HEK293 (cell line): Measurements from ENCODE around the gene MAPKAPK3.

Source experiments
- CTCF ChIA-PET: fragments of 350-600 bp; formaldehyde crosslinking; extraction: SDS; loops from one replicate; lab custom pipeline; 2021; ENCODE audit warnings: antibody characterized with exemption; lab: Yijun Ruan, JAX
- POLR2A ChIA-PET: fragments of 300-600 bp; formaldehyde crosslinking; extraction: SDS; loops from one replicate; lab custom pipeline; 2020; ENCODE audit warnings: antibody characterized with exemption, inconsistent platforms; lab: Yijun Ruan, JAX
- H3K27ac ChIP-seq: fragments of 200-500 bp; sonication (Bioruptor generic); 2 replicates; pipeline ENCODE4 v1.5.1; 2014; ENCODE audit warnings: low read depth, low read length, control low read depth, inconsistent platforms; ENCODE audit errors: extremely low read depth
- H3K36me3 ChIP-seq, 2 experiments: fragments of 200-500 bp in 1 of 2; sonication (Bioruptor generic) in 1 of 2; 1 replicate in 1 of 2; 2 replicates in 1 of 2; pipeline ENCODE4 v1.5.1; 2014 to 2017; ENCODE audit warnings: inconsistent platforms in 2 of 2, low read length in 2 of 2; ENCODE audit not compliant: control insufficient read depth in 2 of 2, insufficient read depth in 1 of 2
- H3K4me1 ChIP-seq: fragments of 200-500 bp; sonication (Bioruptor generic); 2 replicates; pipeline ENCODE4 v1.5.1; 2014; ENCODE audit warnings: mild to moderate bottlenecking, low read length, inconsistent platforms; ENCODE audit not compliant: control insufficient read depth, insufficient read depth
- H3K4me3 ChIP-seq: 2 replicates; pipeline ENCODE4 v1.5.1; 2011; ENCODE audit warnings: low read depth, mild to moderate bottlenecking, control low read depth, low read length, moderate library complexity
- H3K9me3 ChIP-seq: fragments of 200-500 bp; sonication (Bioruptor generic); 2 replicates; pipeline ENCODE4 v1.5.1; 2014; ENCODE audit warnings: low read depth, low read length, inconsistent platforms; ENCODE audit not compliant: control insufficient read depth, insufficient read depth
- GLIS2 ChIP-seq: fragments of 450-650 bp; formaldehyde crosslinking; IDR thresholded peaks from 2 replicates; pipeline ENCODE4 v1.5.1; 2016; ENCODE audit warnings: missing biosample characterization, missing genetic modification characterization
- HOXD13 ChIP-seq: sonication (generic); formaldehyde crosslinking; IDR thresholded peaks from 2 replicates; pipeline ENCODE4 v1.8.0; 2022; ENCODE audit warnings: missing genetic modification reagents, borderline replicate concordance
- IKZF3 ChIP-seq: fragments of 450-650 bp; IDR thresholded peaks from 2 replicates; pipeline ENCODE4 v1.5.0; 2018; ENCODE audit warnings: missing biosample characterization, mild to moderate bottlenecking, missing genetic modification characterization, moderate library complexity
- MYNN ChIP-seq: fragments of 450-650 bp; formaldehyde crosslinking; IDR thresholded peaks from 2 replicates; pipeline ENCODE4 v1.5.1; 2016; ENCODE audit warnings: missing biosample characterization, missing genetic modification characterization, borderline replicate concordance
- REPIN1 ChIP-seq: fragments of 450-650 bp; formaldehyde crosslinking; IDR thresholded peaks from 2 replicates; pipeline ENCODE4 v1.5.1; 2017; ENCODE audit warnings: missing biosample characterization, missing genetic modification characterization, low read depth
- SETDB1 ChIP-seq: IDR thresholded peaks from one replicate; pipeline ENCODE4 v1.6.1; 2017; ENCODE audit warnings: mild to moderate bottlenecking, low read length, moderate library complexity, mixed read lengths; ENCODE audit not compliant: insufficient read length
- SP3 ChIP-seq: fragments of 450-650 bp; formaldehyde crosslinking; IDR thresholded peaks from 2 replicates; pipeline ENCODE4 v1.5.1; 2016; ENCODE audit warnings: missing biosample characterization, missing genetic modification characterization
- ZBTB48 ChIP-seq: fragments of 450-650 bp; formaldehyde crosslinking; IDR thresholded peaks from 2 replicates; pipeline ENCODE4 v1.5.1; 2016; ENCODE audit warnings: missing biosample characterization, missing genetic modification characterization
- ZIC2 ChIP-seq: fragments of 450-650 bp; formaldehyde crosslinking; IDR thresholded peaks from 2 replicates; pipeline ENCODE4 v1.5.1; 2016; ENCODE audit warnings: missing biosample characterization, missing genetic modification characterization
- ZNF140 ChIP-seq: fragments of 450-650 bp; formaldehyde crosslinking; IDR thresholded peaks from 2 replicates; pipeline ENCODE4 v1.5.1; 2016; ENCODE audit warnings: missing biosample characterization, missing genetic modification characterization
- ZNF19 ChIP-seq: fragments of 450-650 bp; formaldehyde crosslinking; IDR thresholded peaks from 2 replicates; pipeline ENCODE4; 2016; ENCODE audit warnings: missing biosample characterization, missing genetic modification characterization, low read depth
- ZNF335 ChIP-seq: fragments of 450-650 bp; formaldehyde crosslinking; conservative IDR thresholded peaks from 2 replicates; pipeline ENCODE4 v1.5.1; 2016; ENCODE audit warnings: missing biosample characterization, missing genetic modification characterization
- ZNF544 ChIP-seq: fragments of 450-650 bp; formaldehyde crosslinking; IDR thresholded peaks from 2 replicates; pipeline ENCODE4 v1.5.0; 2017; ENCODE audit warnings: missing biosample characterization, missing genetic modification characterization
- ZNF76 ChIP-seq: fragments of 450-650 bp; formaldehyde crosslinking; IDR thresholded peaks from 2 replicates; pipeline ENCODE4; 2016; ENCODE audit warnings: low read depth, missing biosample characterization, missing genetic modification characterization, borderline replicate concordance
- ZXDB ChIP-seq: fragments of 450-650 bp; formaldehyde crosslinking; IDR thresholded peaks from 2 replicates; pipeline ENCODE4 v1.5.1; 2016; ENCODE audit warnings: missing biosample characterization, missing genetic modification characterization
- TF ChIP-seq, protein P1 (sequence below): fragments of 450-650 bp; formaldehyde crosslinking; IDR thresholded peaks from 2 replicates; pipeline ENCODE4 v1.5.1; 2017; ENCODE audit warnings: missing biosample characterization, missing genetic modification characterization
- TF ChIP-seq, protein P2 (sequence below): fragments of 450-650 bp; formaldehyde crosslinking; IDR thresholded peaks from 2 replicates; pipeline ENCODE4 v1.5.1; 2016; ENCODE audit warnings: missing biosample characterization, missing genetic modification characterization
- TF ChIP-seq, protein P3 (sequence below): fragments of 450-650 bp; formaldehyde crosslinking; IDR thresholded peaks from 2 replicates; pipeline ENCODE4 v1.5.1; 2016; ENCODE audit warnings: missing biosample characterization, missing genetic modification characterization
- TF ChIP-seq, protein P4 (sequence below): fragments of 450-650 bp; formaldehyde crosslinking; IDR thresholded peaks from 2 replicates; pipeline ENCODE4 v1.5.1; 2016; ENCODE audit warnings: missing biosample characterization, missing genetic modification characterization
- TF ChIP-seq, protein P5 (sequence below): fragments of 450-650 bp; formaldehyde crosslinking; IDR thresholded peaks from 2 replicates; pipeline ENCODE4 v1.5.0; 2017; ENCODE audit warnings: missing biosample characterization, missing genetic modification characterization, borderline replicate concordance
- TF ChIP-seq, protein P6 (sequence below): fragments of 450-650 bp; formaldehyde crosslinking; IDR thresholded peaks from 2 replicates; pipeline ENCODE4 v1.5.1; 2016; ENCODE audit warnings: missing biosample characterization, missing genetic modification characterization
- TF ChIP-seq, protein P7 (sequence below): fragments of 450-650 bp; formaldehyde crosslinking; IDR thresholded peaks from 2 replicates; pipeline ENCODE4 v1.5.1; 2016; ENCODE audit warnings: missing biosample characterization, missing genetic modification characterization

The MAPKAPK3 gene

DNA sequence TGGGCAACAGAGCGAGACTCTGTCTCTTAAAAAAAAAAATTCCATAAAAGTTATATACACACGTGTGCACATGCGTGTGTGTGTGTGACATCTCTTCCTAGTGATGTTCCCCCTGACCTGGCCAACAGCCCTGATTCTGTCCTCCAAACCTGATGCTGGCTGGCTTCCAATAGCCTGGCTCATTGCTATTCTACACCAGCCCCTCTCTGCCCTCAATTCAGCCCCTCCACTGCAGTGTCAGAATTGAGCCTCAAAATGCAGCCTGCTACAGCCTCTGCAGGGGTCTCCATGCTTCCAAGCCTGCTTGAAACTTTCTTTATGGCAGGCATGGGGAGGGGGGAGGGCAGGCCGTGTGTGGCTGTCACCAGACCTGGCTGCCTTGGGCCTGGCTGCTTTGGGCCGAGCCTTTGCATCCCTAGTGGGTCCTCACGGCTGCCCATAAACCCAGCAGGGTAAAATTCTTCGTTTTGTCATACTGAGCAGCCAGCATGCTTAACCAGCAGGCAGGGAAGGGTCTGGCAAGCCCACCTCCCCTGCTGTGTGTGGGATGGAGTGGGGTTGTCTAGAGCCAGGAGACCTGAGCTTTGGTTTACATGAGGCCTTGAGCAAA, 35.1 kb downstream of the MAPKAPK3 start:
- TF ChIP-seq ZIC2 (tag by site-specific recombination) (peak; percentile 94), ZNF76 (tag by site-specific recombination) (no peak)
- no peak overlapping the region for H3K4me3 ChIP-seq
- no peaks in the 10 kb centered on the region for H3K4me1 ChIP-seq
- H3K9me3 ChIP-seq, result no peaks in the 10 kb centered on the region
- peaks cover 0 to 16% of the 10 kb centered on the region in 2 experiments; a peak in 1 of 3 replicates for H3K36me3 ChIP-seq
- ChIA-PET POLR2A (interaction anchor here (1.2 kb wide), 1 partner anchor 40 kb away, joined by 3 read pairs; the partner anchor contains the start of gene CISH), CTCF (interaction anchor here (0.6 to 5.0 kb wide), 14 partner anchors 9 to 972 kb away, joined by 3 to 61 read pairs (median 6); partner anchors contain the start of gene MAPKAPK3)
- no peak overlapping the region for H3K27ac ChIP-seq

DNA sequence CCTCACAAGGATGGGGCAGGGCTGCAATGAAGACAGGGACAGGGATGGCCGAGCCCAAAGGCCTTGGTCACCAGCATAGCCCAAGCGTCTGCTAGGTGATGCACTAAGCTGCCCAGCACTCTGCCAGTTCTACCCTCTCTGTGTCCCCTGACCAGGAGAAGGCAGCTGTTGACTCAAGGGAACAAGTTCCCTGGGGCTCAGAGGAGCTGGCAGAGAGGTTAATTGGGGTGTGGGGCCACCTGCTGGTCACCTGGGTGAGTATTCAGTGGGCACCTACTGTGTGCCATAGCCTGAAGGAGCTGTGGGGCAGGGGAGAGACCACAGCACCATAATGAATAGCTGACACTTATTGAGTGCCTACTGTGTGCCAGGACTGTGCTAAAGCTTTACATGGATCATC, 35.8 kb downstream of the MAPKAPK3 start:
- H3K9me3 ChIP-seq, result no peaks in the 10 kb centered on the region
- ChIA-PET CTCF (interaction anchor here (0.6 to 5.0 kb wide), 17 partner anchors 10 to 972 kb away, joined by 3 to 61 read pairs (median 5); partner anchors contain the start of gene MAPKAPK3), POLR2A (interaction anchor here (0.5 to 1.4 kb wide), 3 partner anchors 37 to 215 kb away, joined by 3 to 4 read pairs (median 3); partner anchors contain the start of gene CISH)
- no peak overlapping the region for H3K4me3 ChIP-seq
- peaks cover 0 to 9% of the 10 kb centered on the region in 2 experiments; a peak in 1 of 3 replicates for H3K36me3 ChIP-seq
- H3K27ac ChIP-seq, result no peak overlapping the region
- no peaks in the 10 kb centered on the region for H3K4me1 ChIP-seq
- TF ChIP-seq IKZF3 (no peak), REPIN1 (tag by site-specific recombination) (no peak), ZNF140 (tag by site-specific recombination) (no peak), ZBTB48 (peak; percentile 58; the same call in 1 of the 2 replicates), GLIS2 (tag by site-specific recombination) (no peak), SETDB1 (no peak), ZNF544 (tag by site-specific recombination) (no peak), MYNN (tag by site-specific recombination) (no peak), ZXDB (tag by site-specific recombination) (no peak), ZNF335 (tag by site-specific recombination) (no peak), HOXD13 (no peak), SP3 (tag by site-specific recombination) (no peak), ZNF19 (tag by site-specific recombination) (no peak)
- TF ChIP-seq, protein P1, sequence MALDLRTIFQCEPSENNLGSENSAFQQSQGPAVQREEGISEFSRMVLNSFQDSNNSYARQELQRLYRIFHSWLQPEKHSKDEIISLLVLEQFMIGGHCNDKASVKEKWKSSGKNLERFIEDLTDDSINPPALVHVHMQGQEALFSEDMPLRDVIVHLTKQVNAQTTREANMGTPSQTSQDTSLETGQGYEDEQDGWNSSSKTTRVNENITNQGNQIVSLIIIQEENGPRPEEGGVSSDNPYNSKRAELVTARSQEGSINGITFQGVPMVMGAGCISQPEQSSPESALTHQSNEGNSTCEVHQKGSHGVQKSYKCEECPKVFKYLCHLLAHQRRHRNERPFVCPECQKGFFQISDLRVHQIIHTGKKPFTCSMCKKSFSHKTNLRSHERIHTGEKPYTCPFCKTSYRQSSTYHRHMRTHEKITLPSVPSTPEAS (tag by site-specific recombination), result no peak
- TF ChIP-seq, protein P2, sequence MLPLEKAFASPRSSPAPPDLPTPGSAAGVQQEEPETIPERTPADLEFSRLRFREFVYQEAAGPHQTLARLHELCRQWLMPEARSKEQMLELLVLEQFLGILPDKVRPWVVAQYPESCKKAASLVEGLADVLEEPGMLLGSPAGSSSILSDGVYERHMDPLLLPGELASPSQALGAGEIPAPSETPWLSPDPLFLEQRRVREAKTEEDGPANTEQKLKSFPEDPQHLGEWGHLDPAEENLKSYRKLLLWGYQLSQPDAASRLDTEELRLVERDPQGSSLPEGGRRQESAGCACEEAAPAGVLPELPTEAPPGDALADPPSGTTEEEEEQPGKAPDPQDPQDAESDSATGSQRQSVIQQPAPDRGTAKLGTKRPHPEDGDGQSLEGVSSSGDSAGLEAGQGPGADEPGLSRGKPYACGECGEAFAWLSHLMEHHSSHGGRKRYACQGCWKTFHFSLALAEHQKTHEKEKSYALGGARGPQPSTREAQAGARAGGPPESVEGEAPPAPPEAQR (tag by site-specific recombination), result no peak
- TF ChIP-seq, protein P3, sequence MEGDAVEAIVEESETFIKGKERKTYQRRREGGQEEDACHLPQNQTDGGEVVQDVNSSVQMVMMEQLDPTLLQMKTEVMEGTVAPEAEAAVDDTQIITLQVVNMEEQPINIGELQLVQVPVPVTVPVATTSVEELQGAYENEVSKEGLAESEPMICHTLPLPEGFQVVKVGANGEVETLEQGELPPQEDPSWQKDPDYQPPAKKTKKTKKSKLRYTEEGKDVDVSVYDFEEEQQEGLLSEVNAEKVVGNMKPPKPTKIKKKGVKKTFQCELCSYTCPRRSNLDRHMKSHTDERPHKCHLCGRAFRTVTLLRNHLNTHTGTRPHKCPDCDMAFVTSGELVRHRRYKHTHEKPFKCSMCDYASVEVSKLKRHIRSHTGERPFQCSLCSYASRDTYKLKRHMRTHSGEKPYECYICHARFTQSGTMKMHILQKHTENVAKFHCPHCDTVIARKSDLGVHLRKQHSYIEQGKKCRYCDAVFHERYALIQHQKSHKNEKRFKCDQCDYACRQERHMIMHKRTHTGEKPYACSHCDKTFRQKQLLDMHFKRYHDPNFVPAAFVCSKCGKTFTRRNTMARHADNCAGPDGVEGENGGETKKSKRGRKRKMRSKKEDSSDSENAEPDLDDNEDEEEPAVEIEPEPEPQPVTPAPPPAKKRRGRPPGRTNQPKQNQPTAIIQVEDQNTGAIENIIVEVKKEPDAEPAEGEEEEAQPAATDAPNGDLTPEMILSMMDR (tag by site-specific recombination), result peak; percentile 42; the same call in 1 of the 2 replicates
- TF ChIP-seq, protein P4, sequence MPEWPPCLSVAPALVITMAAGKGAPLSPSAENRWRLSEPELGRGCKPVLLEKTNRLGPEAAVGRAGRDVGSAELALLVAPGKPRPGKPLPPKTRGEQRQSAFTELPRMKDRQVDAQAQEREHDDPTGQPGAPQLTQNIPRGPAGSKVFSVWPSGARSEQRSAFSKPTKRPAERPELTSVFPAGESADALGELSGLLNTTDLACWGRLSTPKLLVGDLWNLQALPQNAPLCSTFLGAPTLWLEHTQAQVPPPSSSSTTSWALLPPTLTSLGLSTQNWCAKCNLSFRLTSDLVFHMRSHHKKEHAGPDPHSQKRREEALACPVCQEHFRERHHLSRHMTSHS, result no peak
- TF ChIP-seq, protein P5, sequence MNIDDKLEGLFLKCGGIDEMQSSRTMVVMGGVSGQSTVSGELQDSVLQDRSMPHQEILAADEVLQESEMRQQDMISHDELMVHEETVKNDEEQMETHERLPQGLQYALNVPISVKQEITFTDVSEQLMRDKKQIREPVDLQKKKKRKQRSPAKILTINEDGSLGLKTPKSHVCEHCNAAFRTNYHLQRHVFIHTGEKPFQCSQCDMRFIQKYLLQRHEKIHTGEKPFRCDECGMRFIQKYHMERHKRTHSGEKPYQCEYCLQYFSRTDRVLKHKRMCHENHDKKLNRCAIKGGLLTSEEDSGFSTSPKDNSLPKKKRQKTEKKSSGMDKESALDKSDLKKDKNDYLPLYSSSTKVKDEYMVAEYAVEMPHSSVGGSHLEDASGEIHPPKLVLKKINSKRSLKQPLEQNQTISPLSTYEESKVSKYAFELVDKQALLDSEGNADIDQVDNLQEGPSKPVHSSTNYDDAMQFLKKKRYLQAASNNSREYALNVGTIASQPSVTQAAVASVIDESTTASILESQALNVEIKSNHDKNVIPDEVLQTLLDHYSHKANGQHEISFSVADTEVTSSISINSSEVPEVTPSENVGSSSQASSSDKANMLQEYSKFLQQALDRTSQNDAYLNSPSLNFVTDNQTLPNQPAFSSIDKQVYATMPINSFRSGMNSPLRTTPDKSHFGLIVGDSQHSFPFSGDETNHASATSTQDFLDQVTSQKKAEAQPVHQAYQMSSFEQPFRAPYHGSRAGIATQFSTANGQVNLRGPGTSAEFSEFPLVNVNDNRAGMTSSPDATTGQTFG, result no peak
- TF ChIP-seq, protein P6, sequence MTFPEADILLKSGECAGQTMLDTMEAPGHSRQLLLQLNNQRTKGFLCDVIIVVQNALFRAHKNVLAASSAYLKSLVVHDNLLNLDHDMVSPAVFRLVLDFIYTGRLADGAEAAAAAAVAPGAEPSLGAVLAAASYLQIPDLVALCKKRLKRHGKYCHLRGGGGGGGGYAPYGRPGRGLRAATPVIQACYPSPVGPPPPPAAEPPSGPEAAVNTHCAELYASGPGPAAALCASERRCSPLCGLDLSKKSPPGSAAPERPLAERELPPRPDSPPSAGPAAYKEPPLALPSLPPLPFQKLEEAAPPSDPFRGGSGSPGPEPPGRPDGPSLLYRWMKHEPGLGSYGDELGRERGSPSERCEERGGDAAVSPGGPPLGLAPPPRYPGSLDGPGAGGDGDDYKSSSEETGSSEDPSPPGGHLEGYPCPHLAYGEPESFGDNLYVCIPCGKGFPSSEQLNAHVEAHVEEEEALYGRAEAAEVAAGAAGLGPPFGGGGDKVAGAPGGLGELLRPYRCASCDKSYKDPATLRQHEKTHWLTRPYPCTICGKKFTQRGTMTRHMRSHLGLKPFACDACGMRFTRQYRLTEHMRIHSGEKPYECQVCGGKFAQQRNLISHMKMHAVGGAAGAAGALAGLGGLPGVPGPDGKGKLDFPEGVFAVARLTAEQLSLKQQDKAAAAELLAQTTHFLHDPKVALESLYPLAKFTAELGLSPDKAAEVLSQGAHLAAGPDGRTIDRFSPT, result no peak
- TF ChIP-seq, protein P7, sequence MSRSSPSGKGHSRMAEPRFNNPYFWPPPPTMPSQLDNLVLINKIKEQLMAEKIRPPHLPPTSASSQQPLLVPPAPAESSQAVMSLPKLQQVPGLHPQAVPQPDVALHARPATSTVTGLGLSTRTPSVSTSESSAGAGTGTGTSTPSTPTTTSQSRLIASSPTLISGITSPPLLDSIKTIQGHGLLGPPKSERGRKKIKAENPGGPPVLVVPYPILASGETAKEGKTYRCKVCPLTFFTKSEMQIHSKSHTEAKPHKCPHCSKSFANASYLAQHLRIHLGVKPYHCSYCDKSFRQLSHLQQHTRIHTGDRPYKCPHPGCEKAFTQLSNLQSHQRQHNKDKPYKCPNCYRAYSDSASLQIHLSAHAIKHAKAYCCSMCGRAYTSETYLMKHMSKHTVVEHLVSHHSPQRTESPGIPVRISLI (tag by site-specific recombination), result no peak
